GM21423 (cell line): ENCODE results near the gene UBE3C.
A peak's percentile ranks its signal among the peaks of the same experiment; 100 is the strongest.

Source experiments
- ATAC-seq: cut with Tn5 transposase; IDR thresholded peaks from one replicate; pipeline ENCODE4 v1.9.1; 2021; ENCODE audit warnings: mild to moderate bottlenecking, moderate library complexity; ENCODE audit not compliant: unreplicated experiment

Gene UBE3C

DNA sequence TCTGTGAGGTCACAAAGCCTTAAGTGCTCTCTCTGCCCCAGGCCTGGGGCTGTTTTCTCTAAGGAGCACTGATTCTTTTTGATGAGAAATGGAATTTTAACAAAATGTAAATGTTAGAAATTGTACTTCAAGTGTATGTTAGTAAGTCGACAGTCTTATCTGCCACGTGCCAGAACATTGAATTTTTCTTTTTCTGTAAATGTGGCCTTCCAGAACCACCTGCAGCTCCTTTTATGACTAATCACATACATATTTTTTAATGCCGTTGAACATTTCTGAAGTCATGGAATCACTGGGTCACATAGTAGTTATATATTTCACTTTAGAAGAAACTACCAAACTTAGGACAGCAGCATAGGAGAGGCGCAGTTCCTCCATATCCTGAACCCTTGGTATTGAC lies 38.0 kb downstream of the UBE3C start:
- no peak for ATAC-seq

DNA sequence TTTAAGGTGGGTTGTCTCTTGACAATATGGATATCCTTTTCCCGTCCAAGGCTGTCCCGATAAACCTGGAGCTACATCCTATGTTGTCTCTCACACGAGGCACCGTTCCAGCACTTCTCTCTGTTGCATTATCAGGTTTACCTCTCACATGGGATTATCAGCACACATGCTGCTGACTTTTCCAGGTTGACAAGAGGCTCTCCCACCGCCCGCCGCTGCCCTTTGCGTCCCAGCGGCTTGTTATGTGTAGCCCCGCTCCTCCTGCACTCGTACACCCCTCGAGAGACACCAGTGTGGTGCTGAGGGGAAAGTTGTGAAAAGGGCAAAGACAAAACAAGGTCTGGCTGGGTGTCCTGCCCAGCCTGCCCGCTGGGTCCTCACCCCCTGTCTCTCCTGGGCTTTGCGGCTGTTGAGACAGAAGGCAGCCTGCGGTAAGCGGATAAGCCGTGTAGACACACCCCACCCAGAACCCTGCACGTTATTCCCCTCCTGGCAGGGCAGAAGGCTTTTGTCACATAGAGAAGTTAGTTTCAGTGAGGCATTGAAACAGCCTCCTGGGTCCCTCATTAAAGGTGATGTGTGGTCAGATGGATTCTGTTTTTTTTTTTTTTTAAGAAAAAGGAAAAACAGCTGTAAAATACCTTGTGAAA lies 38.7 kb downstream of the UBE3C start:
- no peak for ATAC-seq

DNA sequence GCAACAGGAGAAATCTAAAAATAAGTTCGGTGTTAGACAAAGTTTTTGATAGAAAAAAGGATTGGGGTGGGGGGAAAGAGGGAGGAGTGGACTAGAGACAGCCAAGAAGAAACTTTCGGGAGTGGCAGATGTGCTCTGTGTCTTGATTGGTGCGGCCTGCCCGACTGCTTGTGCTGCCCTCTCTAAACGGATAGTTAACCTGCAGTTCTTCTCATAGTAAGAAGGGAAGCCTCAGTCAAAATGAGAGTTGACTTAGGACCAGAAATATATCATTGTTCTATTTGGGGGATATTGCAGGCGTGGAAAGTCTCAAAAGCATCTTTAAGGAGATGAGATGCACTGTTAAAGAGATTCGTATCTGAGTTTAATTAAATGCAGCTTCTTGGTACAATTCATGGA lies 39.3 kb downstream of the UBE3C start:
- ATAC-seq = no peak

DNA sequence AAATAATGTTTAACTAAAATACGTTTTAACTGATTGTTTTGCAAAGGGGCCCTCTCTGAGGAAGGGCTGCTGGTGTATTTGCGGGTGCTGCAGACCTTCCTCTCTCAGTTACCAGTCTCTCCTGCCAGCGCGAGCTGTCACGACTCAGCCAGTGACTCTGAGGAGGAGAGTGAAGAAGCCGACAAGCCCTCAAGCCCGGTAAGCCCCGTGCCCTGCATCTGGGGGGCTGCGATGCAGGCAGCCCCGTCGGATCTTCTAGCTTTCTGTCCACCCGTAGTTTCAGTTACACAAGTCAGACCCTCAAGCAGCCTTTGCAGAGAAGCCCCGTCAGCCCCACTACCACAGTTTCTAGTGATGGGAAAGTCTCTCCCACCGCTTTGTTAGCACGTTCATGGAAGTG lies 45.1 kb downstream of the UBE3C start:
- no peak for ATAC-seq

DNA sequence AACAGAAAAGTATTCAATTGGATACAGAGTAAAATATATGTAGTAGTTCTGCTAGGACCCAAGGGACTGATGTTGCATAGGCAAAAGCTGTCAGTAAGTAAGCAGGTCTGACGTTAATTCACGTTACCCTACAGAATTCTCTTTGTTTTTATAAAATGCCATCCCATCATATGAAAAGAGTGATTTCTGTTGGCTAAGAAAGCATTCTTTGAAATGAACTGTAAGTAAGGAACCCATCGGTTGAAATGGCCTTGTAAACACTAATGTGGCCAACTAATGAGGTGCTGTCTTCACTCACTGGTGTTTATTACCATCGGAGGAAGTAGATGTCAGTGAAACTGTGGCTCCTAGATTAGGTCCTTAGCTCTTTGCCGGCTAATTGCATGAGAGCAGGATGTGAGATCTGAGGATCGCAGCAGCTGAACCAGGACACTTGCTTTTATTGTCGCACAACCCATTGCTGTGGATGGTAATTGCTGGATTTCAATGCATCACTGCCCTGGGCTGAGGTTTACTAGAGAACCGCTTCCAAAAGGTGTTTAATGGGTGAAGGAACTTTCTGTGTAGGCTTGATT lies 49.5 kb downstream of the UBE3C start:
- no peak for ATAC-seq

DNA sequence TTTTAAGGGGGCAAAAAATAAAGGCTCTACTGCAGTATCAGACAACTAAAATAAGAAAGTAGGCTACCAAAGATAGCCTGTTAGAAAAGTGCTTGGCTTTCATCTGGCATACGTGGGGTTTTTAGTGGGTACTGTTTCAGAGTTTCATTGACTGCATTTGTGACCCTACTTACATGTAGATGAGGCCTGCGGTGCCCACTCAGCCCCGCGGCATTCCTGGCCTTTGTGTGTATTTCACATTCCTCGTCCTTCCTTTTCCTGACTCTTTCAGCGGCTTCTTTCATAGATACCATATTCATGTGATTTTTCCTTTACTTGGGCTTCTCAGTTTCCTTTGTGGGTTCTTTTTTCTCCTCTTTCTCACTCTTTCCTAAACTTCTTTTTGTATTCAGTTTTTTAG lies 50.7 kb downstream of the UBE3C start:
- ATAC-seq = no peak

DNA sequence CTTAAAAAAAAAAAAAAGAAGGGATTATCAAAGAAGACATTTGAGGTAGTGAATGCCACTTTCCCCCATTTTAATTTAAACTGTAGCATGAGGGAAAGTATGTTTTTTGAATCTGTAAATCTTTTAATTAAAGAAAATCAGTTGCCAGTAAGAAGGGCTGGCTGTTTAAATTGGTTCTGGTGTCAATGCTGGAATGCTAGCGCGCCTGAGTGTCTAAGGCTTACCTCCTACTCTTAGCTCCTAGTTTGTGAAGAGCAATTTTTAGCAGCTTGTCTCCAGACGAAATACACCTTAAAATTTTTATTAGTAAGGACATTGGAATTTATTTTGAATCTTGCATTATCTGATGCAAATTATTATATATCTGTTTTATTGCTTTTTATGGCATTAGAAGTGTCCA lies 54.1 kb downstream of the UBE3C start:
- ATAC-seq = no peak

DNA sequence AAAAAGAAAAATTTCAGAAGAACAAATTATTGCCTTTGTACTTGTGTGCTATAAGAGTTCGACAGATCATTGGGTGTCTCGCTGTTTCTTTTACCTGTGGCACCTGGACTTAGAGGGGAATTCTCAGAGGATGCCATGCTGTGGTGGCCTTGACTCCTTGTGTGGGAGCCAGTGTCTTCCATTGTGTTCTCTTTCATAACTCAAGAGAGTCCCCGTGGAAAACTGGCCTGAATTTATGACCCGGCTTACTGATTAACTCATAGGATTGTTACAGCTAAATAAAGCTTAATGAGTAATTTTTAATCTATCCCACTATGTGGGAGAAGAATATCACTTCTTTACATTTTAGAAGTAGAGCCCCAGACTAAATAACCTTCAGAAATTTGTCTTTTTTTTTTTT lies 54.5 kb downstream of the UBE3C start:
- ATAC-seq = no peak

DNA sequence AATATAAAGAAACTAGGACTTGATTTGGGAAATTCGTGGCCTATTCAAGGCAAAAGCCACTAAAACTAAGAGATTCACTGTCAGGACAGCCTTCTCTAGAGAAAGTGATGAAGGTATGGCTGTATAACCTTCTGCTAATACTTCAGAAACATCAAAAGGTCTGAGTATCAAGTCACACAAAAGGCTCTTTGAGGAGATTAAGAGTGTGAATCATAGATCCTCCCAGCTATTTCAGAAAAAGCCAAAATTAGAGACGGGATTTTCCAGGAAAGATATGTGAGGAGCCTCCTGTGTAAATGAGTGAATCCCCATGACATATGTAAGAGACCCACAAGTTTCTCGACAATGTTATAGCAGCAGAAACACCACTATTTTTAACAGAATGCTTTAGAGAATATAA lies 56.2 kb downstream of the UBE3C start:
- ATAC-seq = no peak

DNA sequence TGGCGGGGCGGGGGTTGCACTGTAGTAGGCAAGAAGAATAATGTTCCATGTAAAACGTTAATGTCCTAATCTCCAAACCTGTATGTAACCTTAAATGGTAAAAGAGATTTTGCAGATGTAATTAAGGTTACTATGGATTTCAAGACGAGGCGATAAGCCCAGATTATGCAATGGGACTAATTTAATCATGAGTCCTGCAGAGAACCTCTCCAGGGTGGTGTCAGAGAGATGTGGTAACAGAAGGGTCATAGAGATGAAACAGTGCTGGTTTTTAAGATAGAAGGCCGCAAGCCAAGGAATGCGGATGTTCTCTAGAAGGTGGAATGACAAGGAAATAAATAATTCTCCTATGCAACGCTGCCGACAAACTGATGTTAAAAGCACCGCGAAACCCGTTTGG lies 57.1 kb downstream of the UBE3C start:
- no peak for ATAC-seq

DNA sequence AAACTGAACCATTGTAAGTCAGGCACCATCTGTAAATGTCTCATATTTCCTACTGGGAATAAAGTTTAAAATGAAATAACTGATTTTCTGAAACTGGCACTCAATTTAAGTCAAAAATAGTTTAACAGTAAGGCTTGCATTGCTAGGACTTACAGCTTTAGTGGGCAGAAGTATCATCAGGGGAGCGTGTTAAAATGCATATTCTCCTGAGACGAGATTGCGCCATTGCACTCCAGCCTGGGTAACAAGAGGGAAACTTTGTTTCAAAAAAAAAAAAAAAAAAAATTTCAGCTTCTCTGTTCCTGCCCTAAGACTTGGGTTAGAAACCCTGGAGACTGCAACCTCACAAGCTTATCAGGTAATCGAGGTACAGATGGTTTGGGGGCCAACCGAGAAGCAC lies 65.4 kb downstream of the UBE3C start:
- no peak for ATAC-seq

DNA sequence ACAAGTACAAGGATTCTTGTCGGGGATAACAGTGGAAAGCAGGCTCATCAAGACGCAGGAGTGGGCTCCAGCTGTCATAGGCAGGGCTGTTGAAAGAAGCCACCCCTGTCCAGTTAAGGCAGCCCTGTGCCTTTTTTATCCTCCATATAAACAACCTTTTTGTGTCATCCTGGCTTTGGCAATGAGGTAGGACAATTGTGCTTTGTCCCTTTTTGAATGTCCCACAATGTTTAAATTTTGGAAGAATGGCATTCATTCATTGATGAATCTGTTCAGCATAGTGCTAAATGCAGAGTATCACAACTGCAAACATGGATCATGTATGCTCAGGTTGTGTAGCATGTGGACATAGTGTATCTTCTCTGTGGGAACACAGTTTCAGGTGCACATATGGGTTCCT lies 66.7 kb downstream of the UBE3C start:
- ATAC-seq = no peak

DNA sequence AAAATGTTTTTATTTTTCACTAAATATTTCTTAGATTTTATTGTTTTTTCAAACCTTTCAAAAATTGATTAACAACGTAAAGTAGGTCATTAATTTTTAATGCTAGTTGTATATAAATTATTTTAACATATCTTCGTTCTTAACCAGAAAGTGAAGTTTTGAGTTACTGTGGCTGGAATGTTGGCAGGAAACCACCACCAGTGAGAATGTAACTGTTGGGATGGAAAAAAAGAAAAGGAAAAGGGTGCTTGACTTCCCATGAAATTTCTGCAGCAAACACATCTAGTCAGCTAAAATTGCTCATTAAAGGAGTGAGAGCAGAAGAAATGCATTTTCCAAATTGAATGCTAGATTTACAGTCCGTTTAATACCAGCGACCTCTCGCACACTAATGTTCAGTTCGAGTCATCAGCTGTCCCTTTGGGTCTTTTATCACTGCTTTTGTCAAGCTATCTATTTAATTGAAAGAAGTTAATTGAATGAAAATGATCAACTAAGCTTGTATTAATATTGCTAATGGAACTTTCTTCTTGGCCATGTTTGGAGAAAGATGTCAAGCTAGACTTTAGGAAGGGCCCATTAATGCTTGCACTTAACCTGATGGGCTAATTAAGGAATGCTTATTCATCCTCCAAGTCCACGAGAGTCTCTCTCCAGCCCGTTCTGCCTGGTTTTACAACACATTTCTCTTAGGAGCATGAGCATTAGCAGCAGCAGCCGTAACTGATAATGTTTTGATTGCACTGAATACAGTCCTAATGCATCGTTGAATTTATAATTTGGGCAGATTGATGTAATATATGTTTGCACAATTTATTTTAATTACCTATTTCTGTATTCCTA lies 70.1 kb downstream of the UBE3C start:
- no peak for ATAC-seq

DNA sequence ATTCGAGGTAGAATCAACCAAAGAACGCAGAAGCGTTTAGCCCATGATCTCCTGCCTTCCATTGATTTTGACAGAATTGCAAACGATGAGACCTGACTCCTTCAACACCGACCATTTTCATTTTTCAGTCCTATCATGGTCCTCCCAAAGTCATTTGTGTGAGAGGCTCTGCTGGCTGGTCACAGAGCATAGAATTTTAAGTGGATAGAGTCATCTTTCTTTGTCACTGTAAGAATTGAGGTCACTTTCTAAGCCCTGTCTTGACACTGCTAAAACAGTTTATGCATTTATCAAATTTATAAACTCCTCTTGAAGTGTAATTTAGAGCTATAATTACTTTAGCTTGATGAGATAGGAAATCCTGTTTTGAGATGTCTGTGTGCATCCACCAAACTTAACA lies 72.0 kb downstream of the UBE3C start:
- no peak for ATAC-seq

DNA sequence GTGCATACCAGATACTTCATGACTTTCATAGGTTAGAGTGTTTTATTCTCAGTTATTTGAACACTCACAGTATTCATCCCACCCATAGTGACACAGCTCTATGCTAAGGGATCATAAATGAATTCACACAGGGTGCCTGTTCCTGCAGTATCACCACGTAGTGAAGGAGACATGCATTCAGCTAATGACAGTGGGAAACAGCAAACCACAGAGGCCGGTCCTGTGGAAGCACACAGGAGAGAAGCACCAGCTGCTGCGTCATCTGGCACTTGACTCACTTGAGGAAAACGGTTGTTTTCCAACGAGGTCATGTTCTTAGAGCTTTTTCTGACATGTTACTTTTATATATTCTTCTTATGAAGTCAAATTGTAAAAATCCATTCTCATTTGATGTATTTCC lies 73.0 kb downstream of the UBE3C start:
- no peak for ATAC-seq

DNA sequence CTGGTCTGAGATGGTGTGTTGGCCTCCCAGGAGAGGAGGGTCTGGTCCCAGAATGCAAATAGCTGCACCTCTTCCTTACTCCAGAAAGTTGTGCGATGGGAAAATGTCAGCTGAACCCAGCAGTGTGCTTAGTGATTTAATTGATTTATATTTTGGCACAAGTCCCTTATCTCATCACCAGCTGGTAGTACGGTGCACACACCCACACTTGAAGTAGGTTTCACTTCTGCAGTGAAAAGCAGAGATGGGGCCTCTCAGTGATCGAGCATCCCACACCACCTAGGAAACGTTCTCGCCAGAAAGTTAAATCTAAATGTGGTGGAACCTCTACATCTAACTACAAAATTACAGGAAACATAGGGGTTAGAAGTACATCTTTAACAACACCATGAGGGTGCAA lies 80.4 kb downstream of the UBE3C start:
- peak; percentile 65 for ATAC-seq

DNA sequence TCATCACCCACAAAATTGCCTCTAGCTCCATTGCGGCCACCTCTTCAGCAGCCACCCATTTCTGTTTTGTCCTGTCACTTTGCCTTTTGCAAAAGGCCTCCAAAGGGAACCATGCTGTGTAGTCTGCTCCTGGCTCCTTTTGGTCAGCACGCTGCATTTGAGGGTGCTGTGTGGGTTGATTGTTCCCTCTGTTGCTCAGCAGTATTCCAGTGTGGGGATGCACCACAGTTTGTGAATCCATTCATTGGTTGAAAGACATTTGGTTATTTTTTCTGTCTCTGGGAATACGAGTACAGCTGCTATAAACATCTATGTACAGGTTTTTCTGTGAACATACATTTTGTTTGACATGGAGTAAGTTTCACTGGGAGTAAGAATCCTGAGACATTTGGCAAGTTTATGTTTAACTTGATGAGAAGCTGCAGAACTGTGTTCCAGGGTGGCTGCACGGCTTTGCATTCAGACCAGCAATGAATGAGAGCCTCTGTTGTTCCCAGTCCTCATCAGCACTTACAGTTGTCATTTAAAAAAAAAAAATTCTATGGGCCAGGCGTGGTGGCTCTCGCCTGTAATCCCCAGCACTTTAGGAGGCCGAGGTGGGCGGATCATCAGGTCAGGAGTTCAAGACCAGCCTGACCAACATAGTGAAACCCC lies 82.3 kb downstream of the UBE3C start:
- no peak for ATAC-seq

DNA sequence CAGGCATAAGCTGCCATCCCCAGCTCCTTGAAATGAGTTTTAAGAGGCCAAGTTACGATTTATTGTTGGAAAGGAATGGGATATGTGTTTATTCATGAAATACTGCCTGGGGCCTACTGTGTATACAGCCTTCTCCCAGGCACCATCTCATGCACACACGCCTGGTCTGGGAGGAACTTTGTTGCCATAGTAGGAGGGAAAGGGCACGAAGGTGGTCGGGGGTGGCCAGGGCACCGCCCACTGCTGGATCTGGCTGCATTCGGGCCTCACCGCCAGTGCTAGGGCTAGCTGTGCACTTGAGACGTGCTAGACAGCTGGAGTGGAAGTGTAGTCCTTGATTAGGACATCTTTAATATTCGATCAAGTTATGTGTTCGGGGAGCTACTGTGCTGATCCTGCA lies 84.0 kb downstream of the UBE3C start:
- ATAC-seq = no peak

DNA sequence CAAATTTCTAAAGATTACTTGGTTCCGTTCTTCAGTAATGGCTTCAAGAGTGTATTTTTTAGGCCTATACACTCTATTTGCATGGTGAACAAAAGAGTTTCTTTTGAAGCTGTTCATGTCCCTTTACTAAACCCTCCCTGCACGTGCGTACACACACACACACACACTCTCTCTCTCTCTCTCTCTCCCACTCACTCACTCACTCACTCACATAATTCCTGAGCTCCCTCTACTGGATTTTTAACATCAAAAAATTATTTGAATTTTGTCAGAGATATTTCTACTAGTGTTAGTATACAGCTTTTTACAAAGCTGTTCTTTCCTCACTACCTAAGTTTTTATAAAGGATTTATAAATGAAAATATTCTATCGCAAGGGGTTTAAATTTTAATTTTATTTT lies 85.9 kb downstream of the UBE3C start:
- no peak for ATAC-seq

DNA sequence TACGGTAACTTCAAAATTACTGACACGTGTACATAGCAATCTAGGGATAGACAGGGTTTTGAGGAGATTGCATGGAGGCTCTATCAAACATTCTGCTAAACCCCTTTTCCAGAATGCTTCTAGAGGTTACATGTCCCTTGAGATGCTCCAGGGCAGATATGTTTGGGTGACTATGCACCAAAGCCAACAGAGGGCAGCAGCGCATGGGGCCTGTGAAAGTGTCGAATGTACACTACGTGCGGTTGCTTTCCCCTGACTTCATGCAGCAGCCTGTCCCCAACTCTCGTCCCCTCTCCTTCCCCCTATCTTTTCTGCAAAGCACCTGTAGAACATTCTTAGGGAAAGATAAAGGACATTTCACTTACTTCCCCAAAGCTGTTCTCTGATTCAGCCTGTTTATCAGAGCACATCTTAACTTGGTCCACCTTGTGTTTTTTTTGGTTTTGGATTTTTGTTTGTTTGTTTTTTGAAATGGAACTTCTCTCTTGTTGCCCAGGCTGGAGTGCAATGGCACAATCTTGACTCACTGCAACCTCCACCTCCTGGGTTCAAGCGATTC lies 90.2 kb downstream of the UBE3C start:
- ATAC-seq = no peak

DNA sequence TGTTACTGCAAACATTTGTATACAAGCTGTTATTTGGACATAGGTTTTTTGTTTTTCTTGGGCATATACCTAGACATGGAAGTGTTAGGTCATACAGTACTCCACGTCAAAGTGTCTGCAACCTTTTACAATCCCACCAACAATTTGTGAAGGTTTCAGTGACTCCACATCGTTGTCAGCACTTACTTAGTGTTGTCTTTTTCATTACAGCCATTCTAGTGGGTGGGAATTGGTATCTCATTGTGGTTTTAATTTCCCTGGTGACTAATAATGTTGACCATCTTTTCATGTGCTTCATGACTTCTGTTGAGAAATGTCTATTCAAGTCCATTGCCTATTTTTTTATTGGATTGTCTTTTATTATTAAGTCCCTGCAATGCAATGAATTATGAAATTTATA lies 95.0 kb downstream of the UBE3C start:
- no peak for ATAC-seq

DNA sequence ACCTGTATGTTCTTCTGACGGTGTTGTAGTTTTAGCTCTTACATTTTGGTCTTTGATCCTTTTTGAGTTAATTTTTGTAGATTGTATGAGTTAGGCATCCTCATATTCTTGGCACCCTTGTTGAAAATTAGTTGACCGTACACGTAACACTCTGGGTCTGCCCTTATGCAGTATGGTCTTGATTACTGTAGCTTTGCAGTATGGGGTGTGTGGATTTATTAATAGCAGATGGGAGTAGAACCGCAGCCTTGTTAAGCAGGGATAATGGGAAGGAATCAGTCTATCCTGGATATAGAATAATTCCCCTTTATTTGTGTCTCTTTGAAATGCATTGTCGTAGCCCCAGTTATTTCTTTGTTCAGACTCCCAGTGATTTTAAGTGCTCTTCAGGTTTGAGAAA lies 95.5 kb downstream of the UBE3C start:
- ATAC-seq = no peak
